PC-3 (cell line): ENCODE results near the gene MYOCD.

ENCODE experiments used
- EZH2phosphoT487 ChIP-seq: fragments of 300-600 bp; sonication (generic); IDR thresholded peaks from 2 replicates; pipeline ENCODE4 v1.6.1; 2018; ENCODE audit warnings: mild to moderate bottlenecking, antibody characterized with exemption, low read length, borderline replicate concordance
- TF ChIP-seq, protein P1 (sequence below): fragments of 300-600 bp; sonication (generic); conservative IDR thresholded peaks from 2 replicates; pipeline ENCODE4 v1.5.1; 2017; ENCODE audit warnings: antibody characterized with exemption, low read depth, mild to moderate bottlenecking, low read length

DNA sequence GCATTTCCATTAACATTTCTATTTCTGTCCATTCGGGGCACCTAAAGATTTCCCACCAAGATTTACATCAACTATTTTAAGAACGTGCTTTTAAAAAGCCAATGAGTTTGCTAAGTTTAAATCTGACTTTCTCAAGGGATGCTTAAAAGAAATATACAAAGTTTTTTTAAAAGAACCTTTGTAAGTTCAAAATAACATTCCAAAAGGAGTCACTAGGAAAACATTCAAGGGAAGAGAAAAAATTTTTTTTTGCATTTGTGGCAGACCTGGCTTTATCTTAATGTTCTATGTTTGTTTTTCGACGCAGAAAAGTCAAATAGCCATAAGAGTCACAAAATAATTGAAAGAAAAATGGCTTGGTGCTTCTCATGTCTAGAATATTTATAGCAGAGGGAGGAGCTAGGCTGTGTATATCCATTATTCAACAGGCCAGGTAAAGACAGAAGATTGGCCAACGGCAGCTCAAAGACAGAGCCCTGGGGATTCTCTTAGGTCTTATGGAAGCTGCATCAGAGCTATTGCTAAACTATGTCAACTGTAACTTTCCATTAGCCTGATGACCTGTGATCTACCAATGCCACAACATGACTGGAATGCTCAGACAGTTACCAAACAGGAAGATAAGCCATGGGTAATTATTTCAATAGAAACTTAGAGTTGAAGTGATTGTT, 37.8 kb upstream of the MYOCD start:
- TF ChIP-seq, protein P1, sequence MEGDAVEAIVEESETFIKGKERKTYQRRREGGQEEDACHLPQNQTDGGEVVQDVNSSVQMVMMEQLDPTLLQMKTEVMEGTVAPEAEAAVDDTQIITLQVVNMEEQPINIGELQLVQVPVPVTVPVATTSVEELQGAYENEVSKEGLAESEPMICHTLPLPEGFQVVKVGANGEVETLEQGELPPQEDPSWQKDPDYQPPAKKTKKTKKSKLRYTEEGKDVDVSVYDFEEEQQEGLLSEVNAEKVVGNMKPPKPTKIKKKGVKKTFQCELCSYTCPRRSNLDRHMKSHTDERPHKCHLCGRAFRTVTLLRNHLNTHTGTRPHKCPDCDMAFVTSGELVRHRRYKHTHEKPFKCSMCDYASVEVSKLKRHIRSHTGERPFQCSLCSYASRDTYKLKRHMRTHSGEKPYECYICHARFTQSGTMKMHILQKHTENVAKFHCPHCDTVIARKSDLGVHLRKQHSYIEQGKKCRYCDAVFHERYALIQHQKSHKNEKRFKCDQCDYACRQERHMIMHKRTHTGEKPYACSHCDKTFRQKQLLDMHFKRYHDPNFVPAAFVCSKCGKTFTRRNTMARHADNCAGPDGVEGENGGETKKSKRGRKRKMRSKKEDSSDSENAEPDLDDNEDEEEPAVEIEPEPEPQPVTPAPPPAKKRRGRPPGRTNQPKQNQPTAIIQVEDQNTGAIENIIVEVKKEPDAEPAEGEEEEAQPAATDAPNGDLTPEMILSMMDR = no peak
- TF ChIP-seq EZH2phosphoT487 = no peak
